NB4 (cell line): ENCODE results near the gene RASL10B.

Experiments
- DNase-seq: peaks from one replicate; pipeline ENCODE4 v3.0.0; 2010; ENCODE audit warnings: low read depth
- H3K4me3 ChIP-seq: one replicate; pipeline ENCODE4 v1.5.1; 2011; ENCODE audit warnings: mild to moderate bottlenecking, low read depth, low read length, moderate library complexity
- CTCF ChIP-seq: IDR thresholded peaks from one replicate; pipeline ENCODE4 v1.5.1; 2012; ENCODE audit warnings: low read depth, low read length
- MYC ChIP-seq: IDR thresholded peaks from 2 replicates; pipeline ENCODE4 v1.6.1; 2011; ENCODE audit warnings: low read depth, low read length
- POLR2A ChIP-seq: IDR thresholded peaks from 2 replicates; pipeline ENCODE4 v1.6.1; 2011; ENCODE audit warnings: mild to moderate bottlenecking; ENCODE audit not compliant: insufficient read length; ENCODE audit errors: extremely low read depth
- TF ChIP-seq, protein P1 (sequence below): IDR thresholded peaks from 2 replicates; pipeline ENCODE4 v1.6.1; 2011; ENCODE audit warnings: low read depth, low read length

Gene RASL10B

GRCh38 chr17:35745749-35746320, 14.4 kb downstream of the RASL10B start:
- no peak for TF ChIP-seq POLR2A
- no peak for TF ChIP-seq CTCF
- TF ChIP-seq, protein P1, sequence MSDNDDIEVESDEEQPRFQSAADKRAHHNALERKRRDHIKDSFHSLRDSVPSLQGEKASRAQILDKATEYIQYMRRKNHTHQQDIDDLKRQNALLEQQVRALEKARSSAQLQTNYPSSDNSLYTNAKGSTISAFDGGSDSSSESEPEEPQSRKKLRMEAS, result no peak
- TF ChIP-seq MYC, result no peak
- DNase-seq, result no peak
- no peak overlapping the region for H3K4me3 ChIP-seq

DNA sequence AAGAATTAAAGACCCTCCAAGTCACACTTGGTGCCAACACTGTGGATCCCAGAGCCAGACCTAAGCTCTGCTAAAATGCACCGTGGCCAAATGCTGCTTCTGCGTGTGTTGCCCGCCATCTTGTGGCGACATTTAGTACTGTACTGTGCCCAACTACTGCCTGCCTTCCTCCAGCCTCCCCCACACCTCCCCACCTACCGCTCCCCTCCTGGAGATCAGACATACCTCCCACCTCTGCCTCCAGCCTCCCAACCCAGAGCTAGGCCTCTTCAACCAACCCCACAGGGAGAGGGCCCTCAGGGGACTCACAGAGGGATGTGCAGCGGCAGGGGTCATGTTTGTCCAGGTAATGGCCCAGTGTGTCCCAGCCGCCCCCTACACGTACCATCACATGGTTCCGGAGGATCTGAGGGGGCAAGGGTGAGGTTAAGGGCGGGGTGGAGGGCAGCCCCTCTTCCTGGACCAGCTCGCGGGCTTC, 16.1 kb downstream of the RASL10B start:
- no peak overlapping the region for H3K4me3 ChIP-seq
- TF ChIP-seq CTCF (peak; percentile 83), POLR2A (no peak)
- DNase-seq, result peak; percentile 82

GRCh38 chr17:35748341-35748841, 17.0 kb downstream of the RASL10B start:
- no peak for DNase-seq
- H3K4me3 ChIP-seq, result no peak overlapping the region
- no peak for TF ChIP-seq CTCF
- TF ChIP-seq POLR2A, result no peak
- no peak for TF ChIP-seq MYC
- TF ChIP-seq, protein P1, result no peak

- no peak overlapping the region for H3K4me3 ChIP-seq
- TF ChIP-seq MYC (no peak), CTCF (no peak), POLR2A (no peak)
- TF ChIP-seq, protein P1, result no peak
- DNase-seq, result no peak
These were observed 17.5 kb downstream of the RASL10B start for GRCh38 chr17:35748979-35749378.

- TF ChIP-seq POLR2A (no peak), MYC (no peak), CTCF (no peak)
- TF ChIP-seq, protein P1, result no peak
- DNase-seq, result peak; percentile 40
- no peak overlapping the region for H3K4me3 ChIP-seq
These were observed 18.3 kb downstream of the RASL10B start for GRCh38 chr17:35749560-35750412.
